Nephron (organoid): ENCODE measurements around the gene CNTNAP2.

Experiments
- H3K27ac Mint-ChIP-seq, 3 experiments: 2 replicates each; pipeline ENCODE4 v1.8.0; 2020; ENCODE audit warnings: mixed read lengths in 3 of 3, mild to moderate bottlenecking in 2 of 3, moderate library complexity in 1 of 3
- H3K27me3 Mint-ChIP-seq: 2 replicates; pipeline ENCODE4 v1.8.0; 2021; ENCODE audit warnings: low read depth, mild to moderate bottlenecking, moderate library complexity, mixed read lengths
- H3K36me3 Mint-ChIP-seq: 2 replicates; pipeline ENCODE4 v1.8.0; 2020; ENCODE audit warnings: low read depth, mixed read lengths
- H3K4me1 Mint-ChIP-seq: 2 replicates; pipeline ENCODE4 v1.8.0; 2020; ENCODE audit warnings: mixed read lengths
- H3K4me3 Mint-ChIP-seq, 3 experiments: 2 replicates each; pipeline ENCODE4 v1.8.0; 2020; ENCODE audit warnings: mild to moderate bottlenecking in 3 of 3, mixed read lengths in 3 of 3, moderate library complexity in 2 of 3
- H3K9me3 Mint-ChIP-seq: 2 replicates; pipeline ENCODE4 v1.8.0; 2020; ENCODE audit warnings: mixed read lengths
- TF ChIP-seq, protein P1 (sequence below), 3 experiments: fragments of 200-600 bp; sonication (generic); IDR thresholded peaks; one replicate each; pipeline ENCODE4 v1.5.0; 2021; ENCODE audit warnings: antibody characterized with exemption in 3 of 3; ENCODE audit not compliant: unreplicated experiment in 3 of 3

The CNTNAP2 gene

DNA sequence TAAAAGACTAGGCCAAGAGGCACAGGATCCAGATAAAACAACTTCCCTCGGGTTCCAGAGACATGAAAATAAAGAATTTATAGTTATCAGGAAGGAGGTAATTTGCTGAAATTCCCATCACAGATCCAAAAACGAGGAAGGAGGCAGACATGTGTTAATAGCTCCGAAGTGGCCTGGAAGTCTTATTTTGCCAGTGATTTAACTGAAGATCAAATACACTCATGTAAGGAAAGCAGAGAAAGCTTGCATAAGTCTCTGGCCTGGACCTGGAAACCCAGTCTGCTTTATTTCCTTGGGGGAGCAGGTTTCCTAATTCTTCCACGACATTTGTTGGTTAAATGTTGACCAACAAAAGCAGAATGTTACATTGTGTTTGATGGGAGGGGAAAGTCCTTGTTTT lies 1975.3 kb downstream of the CNTNAP2 start:
- Mint-ChIP-seq H3K9me3 (peaks cover 14% of the 10 kb centered on the region), H3K36me3 (peaks cover 5% of the 10 kb centered on the region), H3K27ac (peak overlapping the region; percentile 71 to 90 (median 71)), H3K27me3 (peaks cover 6% of the 10 kb centered on the region), H3K4me1 (peaks cover 39% of the 10 kb centered on the region), H3K4me3 (no peak overlapping the region)
- TF ChIP-seq, protein P1, sequence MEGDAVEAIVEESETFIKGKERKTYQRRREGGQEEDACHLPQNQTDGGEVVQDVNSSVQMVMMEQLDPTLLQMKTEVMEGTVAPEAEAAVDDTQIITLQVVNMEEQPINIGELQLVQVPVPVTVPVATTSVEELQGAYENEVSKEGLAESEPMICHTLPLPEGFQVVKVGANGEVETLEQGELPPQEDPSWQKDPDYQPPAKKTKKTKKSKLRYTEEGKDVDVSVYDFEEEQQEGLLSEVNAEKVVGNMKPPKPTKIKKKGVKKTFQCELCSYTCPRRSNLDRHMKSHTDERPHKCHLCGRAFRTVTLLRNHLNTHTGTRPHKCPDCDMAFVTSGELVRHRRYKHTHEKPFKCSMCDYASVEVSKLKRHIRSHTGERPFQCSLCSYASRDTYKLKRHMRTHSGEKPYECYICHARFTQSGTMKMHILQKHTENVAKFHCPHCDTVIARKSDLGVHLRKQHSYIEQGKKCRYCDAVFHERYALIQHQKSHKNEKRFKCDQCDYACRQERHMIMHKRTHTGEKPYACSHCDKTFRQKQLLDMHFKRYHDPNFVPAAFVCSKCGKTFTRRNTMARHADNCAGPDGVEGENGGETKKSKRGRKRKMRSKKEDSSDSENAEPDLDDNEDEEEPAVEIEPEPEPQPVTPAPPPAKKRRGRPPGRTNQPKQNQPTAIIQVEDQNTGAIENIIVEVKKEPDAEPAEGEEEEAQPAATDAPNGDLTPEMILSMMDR (IDR thresholded peaks at IDR 0.05; ENCODE audit: unreplicated experiment in 3 of 3), result no peak

GRCh38 chr7:148093375-148094166 lies 1977.0 kb downstream of the CNTNAP2 start:
- Mint-ChIP-seq H3K9me3 (peaks cover 5% of the 10 kb centered on the region), H3K4me3 (no peak overlapping the region), H3K27ac (no peak overlapping the region), H3K27me3 (peaks cover 11% of the 10 kb centered on the region), H3K4me1 (peaks cover 39% of the 10 kb centered on the region), H3K36me3 (no peaks in the 10 kb centered on the region)
- TF ChIP-seq, protein P1 (IDR thresholded peaks at IDR 0.05; ENCODE audit: unreplicated experiment in 3 of 3), result no peak

DNA sequence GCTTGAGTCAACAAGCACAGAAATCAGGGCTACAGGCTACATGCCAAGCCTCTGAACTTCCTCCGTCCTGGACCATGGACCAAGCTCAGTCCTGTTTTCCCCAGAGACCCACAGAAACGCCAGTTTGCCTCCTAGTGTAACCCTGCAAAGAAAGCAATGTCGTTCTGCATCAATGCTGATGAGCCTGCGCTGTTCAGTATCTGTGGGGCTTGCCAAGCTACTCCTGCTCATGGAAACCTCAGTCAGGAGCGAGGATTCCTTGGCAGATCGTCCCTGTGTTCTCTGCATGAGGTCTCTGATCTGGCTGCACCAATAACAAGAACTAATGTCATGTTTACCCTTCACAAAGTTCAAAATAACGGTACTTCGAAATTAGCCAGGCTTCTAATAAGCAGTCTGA lies 1978.5 kb downstream of the CNTNAP2 start:
- peaks cover 40% of the 10 kb centered on the region for H3K4me1 Mint-ChIP-seq
- peaks cover 11% of the 10 kb centered on the region for H3K27me3 Mint-ChIP-seq
- peak overlapping the region in 2 of 3 experiments; percentile 39 to 78 for H3K27ac Mint-ChIP-seq
- TF ChIP-seq, protein P1 (IDR thresholded peaks at IDR 0.05; ENCODE audit: unreplicated experiment in 3 of 3), result no peak
- no peaks in the 10 kb centered on the region for H3K9me3 Mint-ChIP-seq
- peak overlapping the region in 1 of 3 experiments; percentile 15 for H3K4me3 Mint-ChIP-seq
- no peaks in the 10 kb centered on the region for H3K36me3 Mint-ChIP-seq

- TF ChIP-seq, protein P1 (IDR thresholded peaks at IDR 0.05; ENCODE audit: unreplicated experiment in 3 of 3), result no peak
- H3K27me3 Mint-ChIP-seq, result peaks cover 3% of the 10 kb centered on the region
- H3K4me1 Mint-ChIP-seq, result peaks cover 9% of the 10 kb centered on the region
- no peaks in the 10 kb centered on the region for H3K9me3 Mint-ChIP-seq
- H3K27ac Mint-ChIP-seq, result peak overlapping the region in 1 of 3 experiments; percentile 1
- H3K4me3 Mint-ChIP-seq, result no peak overlapping the region
- no peaks in the 10 kb centered on the region for H3K36me3 Mint-ChIP-seq
Measured at GRCh38 chr7:148104136-148104716, 1987.6 kb downstream of the CNTNAP2 start.

- peaks cover 9% of the 10 kb centered on the region for H3K4me1 Mint-ChIP-seq
- no peaks in the 10 kb centered on the region for H3K36me3 Mint-ChIP-seq
- H3K4me3 Mint-ChIP-seq, result no peak overlapping the region
- H3K27me3 Mint-ChIP-seq, result peaks cover 3% of the 10 kb centered on the region
- no peaks in the 10 kb centered on the region for H3K9me3 Mint-ChIP-seq
- TF ChIP-seq, protein P1 (IDR thresholded peaks at IDR 0.05; ENCODE audit: unreplicated experiment in 3 of 3), result no peak
- H3K27ac Mint-ChIP-seq, result no peak overlapping the region
Measured at GRCh38 chr7:148104924-148105323, 1988.3 kb downstream of the CNTNAP2 start.
